OCI-LY7 (cell line): ENCODE measurements around the gene MYBPC2. TPM values are rescaled to one million over a fixed set of nuclear protein-coding genes. Genes with fewer than 3 reads are reported as not detected.

Source experiments
- BruUV-seq: library from RNA; stranded (reverse); fragments of 400-500 nt; replicated peaks from 2 replicates; lab custom pipeline; 2021; lab: Mats Ljungman, UMichigan
- CTCF ChIA-PET: fragments of 300-600 bp; sonication (Branson Sonifier 250); formaldehyde crosslinking; loops from one replicate; lab custom pipeline; 2022; ENCODE audit warnings: antibody characterized with exemption; ENCODE audit not compliant: unreplicated experiment; lab: Charles Lee
- POLR2A ChIA-PET: fragments of 300-600 bp; sonication (Branson Sonifier 250); formaldehyde crosslinking; loops from one replicate; lab custom pipeline; 2022; ENCODE audit warnings: antibody characterized with exemption; lab: Charles Lee
- DNase-seq: peaks from one replicate; pipeline ENCODE4 v3.0.0-alpha.2; 2015; ENCODE audit warnings: low spot score
- H2AFZ ChIP-seq: fragments of 200-600 bp; sonication (generic), shearing (Covaris generic); 2 replicates; pipeline ENCODE4 v1.6.1; 2014; ENCODE audit warnings: mild to moderate bottlenecking, antibody characterized with exemption, low read length, moderate library complexity
- H3K27ac ChIP-seq: fragments of 200-600 bp; sonication (generic); 2 replicates; pipeline ENCODE4 v1.5.1; 2014; ENCODE audit warnings: mixed run types, low read depth, mild to moderate bottlenecking, moderate library complexity, low read length, inconsistent platforms; ENCODE audit not compliant: poor library complexity, severe bottlenecking
- H3K36me3 ChIP-seq: fragments of 200-600 bp; sonication (generic); 2 replicates; pipeline ENCODE4 v1.6.1; 2014; ENCODE audit warnings: mild to moderate bottlenecking, antibody characterized with exemption, low read length, moderate library complexity, mixed read lengths; ENCODE audit not compliant: insufficient read depth
- H3K4me1 ChIP-seq: fragments of 200-600 bp; sonication (generic); 2 replicates; pipeline ENCODE4 v1.5.1; 2014; ENCODE audit warnings: mild to moderate bottlenecking, low read length; ENCODE audit not compliant: insufficient read depth, poor library complexity, severe bottlenecking
- H3K4me2 ChIP-seq: fragments of 200-600 bp; sonication (generic); 2 replicates; pipeline ENCODE4 v1.6.1; 2014; ENCODE audit warnings: mild to moderate bottlenecking, low read length
- H3K4me3 ChIP-seq: fragments of 200-600 bp; sonication (generic); 2 replicates; pipeline ENCODE4 v1.5.1; 2014; ENCODE audit warnings: mild to moderate bottlenecking, low read depth, low read length; ENCODE audit not compliant: poor library complexity, severe bottlenecking
- H3K79me2 ChIP-seq: fragments of 200-600 bp; sonication (generic); 2 replicates; pipeline ENCODE4 v1.6.1; 2016; ENCODE audit warnings: low read depth, mild to moderate bottlenecking, low read length, moderate library complexity, mixed read lengths; ENCODE audit not compliant: insufficient read depth
- H3K9me2 ChIP-seq: fragments of 200-600 bp; sonication (generic); 2 replicates; pipeline ENCODE4 v1.6.1; 2016; ENCODE audit warnings: mild to moderate bottlenecking, low read length, mixed read lengths; ENCODE audit not compliant: insufficient read depth
- H3K9me3 ChIP-seq: fragments of 200-600 bp; sonication (generic); 2 replicates; pipeline ENCODE4 v1.6.1; 2014; ENCODE audit warnings: mild to moderate bottlenecking, mixed run types, low read length, mixed read lengths
- H4K20me1 ChIP-seq: fragments of 200-600 bp; sonication (generic); 2 replicates; pipeline ENCODE4 v1.6.1; 2014; ENCODE audit warnings: mild to moderate bottlenecking, antibody characterized with exemption, low read length, moderate library complexity, mixed read lengths; ENCODE audit not compliant: insufficient read depth
- CTCF ChIP-seq: fragments of 200-600 bp; sonication (generic); conservative IDR thresholded peaks from 2 replicates; pipeline ENCODE4 v1.5.1; 2014; ENCODE audit warnings: mild to moderate bottlenecking, antibody characterized with exemption, low read length, moderate library complexity, mixed read lengths
- EZH2phosphoT487 ChIP-seq: fragments of 200-600 bp; sonication (generic); IDR thresholded peaks from 2 replicates; pipeline ENCODE4 v1.6.1; 2018; ENCODE audit warnings: low read depth, borderline replicate concordance, mild to moderate bottlenecking, mixed run types, antibody characterized with exemption, low read length, moderate library complexity, mixed read lengths
- intact Hi-C: fragments of 100-400 bp; cut with micrococcal nuclease; formaldehyde crosslinking; loops from one replicate; pipeline ENCODE4 v1.10.0; 2022; ENCODE audit not compliant: unreplicated experiment
- total RNA-seq, 2 experiments: library from RNA; depleted of rRNA in 1 of 2; stranded (reverse); fragments of >200 nt in 1 of 2; shearing (Covaris generic) in 1 of 2; gene quantifications; 2 replicates each; pipeline ENCODE4 v1.2.3, GENCODE V29; 2014 to 2022

MYBPC2 gene
- total RNA-seq, 2 experiments from 2014 or later = 15.4 to 28.2 TPM

- CTCF ChIA-PET = no interaction called here
- no peaks in the 10 kb centered on the region for H3K9me2 ChIP-seq
- H3K4me2 ChIP-seq = no peak overlapping the region
- no peaks in the 10 kb centered on the region for H3K79me2 ChIP-seq
- H2AFZ ChIP-seq = no peak overlapping the region
- no peaks in the 10 kb centered on the region for H4K20me1 ChIP-seq
- H3K4me1 ChIP-seq = peaks cover 7% of the 10 kb centered on the region
- BruUV-seq = no TSS peak
- intact Hi-C loops = no loop called here
- H3K36me3 ChIP-seq = no peaks in the 10 kb centered on the region
- POLR2A ChIA-PET = no interaction called here
- DNase-seq = no peak
- H3K4me3 ChIP-seq = no peak overlapping the region
- no peak for TF ChIP-seq EZH2phosphoT487
- no peak overlapping the region for H3K27ac ChIP-seq
- H3K9me3 ChIP-seq = no peaks in the 10 kb centered on the region
These were observed 73.3 kb downstream of the MYBPC2 start for GRCh38 chr19:50505856-50506611.

DNA sequence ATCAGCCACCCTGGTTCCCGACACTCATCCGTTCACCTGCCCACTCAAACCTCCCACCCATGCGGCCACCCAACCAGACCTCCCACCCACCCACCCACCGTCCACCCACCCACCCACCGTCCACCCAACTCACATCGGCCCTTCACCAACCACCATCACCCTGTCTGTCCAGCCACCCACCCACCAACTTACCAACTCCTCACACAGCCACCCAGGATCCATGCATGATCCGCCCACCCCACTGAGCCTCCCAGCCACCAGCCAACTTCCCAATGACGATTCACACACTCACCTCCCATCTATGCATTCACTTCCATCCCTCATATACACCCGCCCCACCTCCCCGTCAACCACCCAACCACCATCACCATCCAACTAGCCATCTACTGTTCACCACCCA is 74.0 kb downstream of the MYBPC2 start:
- H3K4me3 ChIP-seq = no peak overlapping the region
- no peak overlapping the region for H2AFZ ChIP-seq
- H3K36me3 ChIP-seq = no peaks in the 10 kb centered on the region
- intact Hi-C loops = no loop called here
- ChIA-PET CTCF (no interaction called here), POLR2A (no interaction called here)
- DNase-seq = no peak
- H3K9me3 ChIP-seq = no peaks in the 10 kb centered on the region
- peaks cover 9% of the 10 kb centered on the region for H3K4me1 ChIP-seq
- TF ChIP-seq EZH2phosphoT487 (no peak), CTCF (no peak)
- H3K9me2 ChIP-seq = no peaks in the 10 kb centered on the region
- H3K4me2 ChIP-seq = no peak overlapping the region
- no peaks in the 10 kb centered on the region for H3K79me2 ChIP-seq
- H4K20me1 ChIP-seq = no peaks in the 10 kb centered on the region
- H3K27ac ChIP-seq = no peak overlapping the region
- no TSS peak for BruUV-seq

- ChIA-PET POLR2A (no interaction called here), CTCF (no interaction called here)
- no TSS peak for BruUV-seq
- Histone ChIP-seq H3K79me2 (no peaks in the 10 kb centered on the region), H3K36me3 (no peaks in the 10 kb centered on the region), H3K4me1 (peaks cover 12% of the 10 kb centered on the region), H3K9me3 (no peaks in the 10 kb centered on the region), H2AFZ (no peak overlapping the region), H3K27ac (no peak overlapping the region), H3K9me2 (no peaks in the 10 kb centered on the region), H4K20me1 (no peaks in the 10 kb centered on the region), H3K4me2 (no peak overlapping the region), H3K4me3 (no peak overlapping the region)
- no peak for DNase-seq
- TF ChIP-seq EZH2phosphoT487 = no peak
- no peak for TF ChIP-seq CTCF
- intact Hi-C loops = no loop called here
These were observed 74.7 kb downstream of the MYBPC2 start for GRCh38 chr19:50507376-50507775.
